IPS DF 6.9 (cell line): ENCODE data around the gene COX8C.

Experiments
- DNase-seq: peaks from one replicate; pipeline ENCODE4 v3.0.0-alpha.2; 2013; ENCODE audit warnings: low read depth, low spot score
- H3K27ac ChIP-seq: one replicate; pipeline ENCODE4 v1.5.1; 2013; ENCODE audit warnings: low read length, control low read depth
- H3K27me3 ChIP-seq: 2 replicates; pipeline ENCODE4 v1.6.1; 2013; ENCODE audit warnings: mild to moderate bottlenecking, low read length; ENCODE audit not compliant: control insufficient read depth, insufficient read depth
- H3K36me3 ChIP-seq: 2 replicates; pipeline ENCODE4 v1.6.1; 2013; ENCODE audit warnings: low read length; ENCODE audit not compliant: control insufficient read depth, insufficient read depth
- H3K4me1 ChIP-seq: 2 replicates; pipeline ENCODE4 v1.6.1; 2013; ENCODE audit warnings: low read length; ENCODE audit not compliant: control insufficient read depth, insufficient read depth
- H3K4me3 ChIP-seq: 2 replicates; pipeline ENCODE4 v1.5.1; 2013; ENCODE audit warnings: mild to moderate bottlenecking, low read length
- H3K9me3 ChIP-seq: 2 replicates; pipeline ENCODE4 v1.6.1; 2013; ENCODE audit warnings: low read length, inconsistent platforms; ENCODE audit not compliant: control insufficient read depth, insufficient read depth
- WGBS: extraction: QIAGEN DNeasy Blood & Tissue Kit; methylation state at CpG from one replicate; pipeline ENCODE4 v1.1.7; 2013; ENCODE audit warnings: mixed read lengths, missing lambda C conversion rate; ENCODE audit not compliant: insufficient read length, insufficient coverage; 5-methylcytosine and 5-hydroxymethylcytosine counted together

COX8C gene

DNA sequence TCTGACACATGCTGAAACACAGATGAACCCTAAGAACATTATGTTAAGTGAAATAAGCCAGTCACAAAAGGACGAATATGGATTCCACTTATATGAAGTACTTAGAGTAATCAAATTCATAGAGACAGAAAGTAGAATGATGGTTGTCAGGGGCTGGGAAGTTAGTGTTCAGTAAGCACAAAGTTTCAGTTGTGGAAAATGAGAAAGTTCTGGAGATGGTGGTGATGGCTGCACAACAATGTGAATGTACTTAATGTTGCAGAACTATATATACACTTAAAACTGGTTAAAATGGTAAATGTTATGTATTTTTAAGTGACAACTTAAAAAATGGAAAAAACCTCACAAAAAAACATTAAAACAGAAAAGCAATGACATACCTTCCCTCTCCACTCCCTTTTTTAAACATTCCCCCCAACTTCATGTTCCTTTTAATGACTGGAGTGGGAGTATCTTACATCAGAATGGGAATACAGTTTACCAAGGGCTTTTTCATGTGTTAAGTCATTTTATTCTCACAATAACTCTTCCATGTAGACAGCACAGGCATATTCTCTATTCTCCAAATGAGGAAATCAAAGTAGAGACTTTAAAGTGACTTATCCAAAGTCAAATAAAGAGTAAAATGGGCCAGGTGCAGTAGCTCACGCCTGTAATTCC is 38.2 kb upstream of the COX8C start:
- Histone ChIP-seq H3K4me3 (no peak overlapping the region), H3K9me3 (no peaks in the 10 kb centered on the region), H3K4me1 (no peaks in the 10 kb centered on the region), H3K27me3 (no peaks in the 10 kb centered on the region), H3K27ac (no peak overlapping the region), H3K36me3 (no peaks in the 10 kb centered on the region)
- DNase-seq, result no peak
- WGBS, result no CpG with 5 or more reads among the region's 2 CpGs

DNA sequence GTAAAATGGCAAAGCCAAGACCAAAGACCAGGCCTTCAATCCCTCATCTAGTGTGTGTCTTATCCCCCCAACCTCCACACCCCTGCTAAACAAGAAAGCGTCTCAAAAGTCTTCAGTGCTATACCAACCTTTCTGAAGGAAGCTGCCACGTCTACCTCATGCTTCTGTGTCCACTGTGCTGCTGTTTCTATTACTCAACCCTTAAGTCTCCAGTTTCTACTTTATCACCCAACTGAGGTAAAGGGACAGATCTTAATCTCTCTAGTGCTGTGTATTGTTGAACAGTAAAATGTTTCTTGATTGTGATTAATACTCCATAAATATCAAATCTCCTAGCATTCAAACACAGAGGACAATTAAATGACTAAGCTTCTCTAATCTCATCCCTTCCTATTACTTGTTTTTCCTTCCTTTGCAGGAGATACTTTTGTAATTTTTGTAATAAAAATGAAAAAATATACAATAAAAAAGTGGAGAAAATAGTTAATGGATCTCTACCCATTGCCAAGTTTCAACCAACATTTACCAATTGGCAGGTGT is 37.5 kb upstream of the COX8C start:
- Histone ChIP-seq H3K4me3 (no peak overlapping the region), H3K27ac (no peak overlapping the region), H3K27me3 (no peaks in the 10 kb centered on the region), H3K36me3 (no peaks in the 10 kb centered on the region), H3K9me3 (no peaks in the 10 kb centered on the region), H3K4me1 (no peaks in the 10 kb centered on the region)
- no peak for DNase-seq
- no CpG with 5 or more reads among the region's 2 CpGs for WGBS

DNA sequence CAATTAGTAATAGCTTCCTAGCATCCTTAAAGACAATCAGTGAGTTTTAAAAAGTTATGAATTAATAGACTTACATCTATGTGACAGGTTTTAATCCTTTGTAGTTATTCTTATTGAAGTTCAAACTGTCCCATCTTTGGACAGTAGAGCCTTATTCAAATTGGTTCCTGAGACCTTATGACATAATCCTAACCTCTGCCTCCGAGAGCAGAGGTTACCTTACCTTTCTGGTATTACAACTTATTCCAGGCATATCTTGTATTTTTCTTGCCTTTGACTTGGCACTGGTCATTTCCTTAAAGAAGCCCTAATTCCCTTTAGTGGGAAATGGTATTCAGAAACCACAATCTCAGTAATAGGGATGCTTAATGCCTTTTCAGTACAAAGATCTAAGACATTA is 35.9 kb upstream of the COX8C start:
- H3K27ac ChIP-seq, result no peak overlapping the region
- H3K9me3 ChIP-seq, result no peaks in the 10 kb centered on the region
- H3K27me3 ChIP-seq, result no peaks in the 10 kb centered on the region
- no peak overlapping the region for H3K4me3 ChIP-seq
- H3K36me3 ChIP-seq, result no peaks in the 10 kb centered on the region
- no peak for DNase-seq
- no CpG with 5 or more reads among the region's 1 CpG for WGBS
- H3K4me1 ChIP-seq, result no peaks in the 10 kb centered on the region

DNA sequence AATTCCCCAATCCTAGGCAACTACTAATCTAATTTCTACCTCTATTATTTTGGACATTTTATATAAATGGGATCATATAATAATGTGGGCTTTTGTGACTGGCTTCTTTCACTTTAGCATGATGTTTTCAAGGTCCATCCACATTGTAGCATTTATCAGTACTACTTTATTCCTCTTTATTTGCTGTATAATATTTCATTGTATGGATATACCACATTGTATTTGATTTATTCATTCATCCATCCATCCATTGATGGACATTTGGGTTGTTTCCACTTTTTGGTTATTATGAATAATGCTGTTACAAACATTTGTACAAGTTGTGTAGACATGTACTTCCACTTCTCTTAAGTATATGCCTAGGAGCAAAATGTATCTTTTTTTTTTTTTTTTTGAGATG is 31.4 kb upstream of the COX8C start:
- DNase-seq, result no peak

DNA sequence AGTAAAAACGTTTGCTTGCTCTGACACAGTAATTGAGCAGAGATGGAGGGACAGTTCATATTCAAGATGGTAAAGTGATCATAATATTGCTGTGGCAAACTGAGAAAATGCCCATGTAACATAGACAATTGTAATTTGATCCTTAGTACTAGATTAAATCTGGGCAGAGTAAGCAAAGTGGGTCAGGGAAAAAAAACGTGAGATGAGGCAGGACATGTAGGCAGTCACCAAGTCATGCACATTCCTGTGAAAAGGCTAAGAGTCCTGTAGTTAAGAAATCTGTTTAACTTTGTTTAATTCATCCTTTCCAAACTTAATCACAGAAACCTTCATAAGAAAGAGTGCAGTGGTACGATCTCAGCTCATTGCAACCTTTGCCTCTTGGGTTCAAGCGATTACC is 30.3 kb upstream of the COX8C start:
- WGBS, result no CpG with 5 or more reads among the region's 4 CpGs
- no peaks in the 10 kb centered on the region for H3K9me3 ChIP-seq
- DNase-seq, result no peak

More for the DNA sequence above, 31.4 kb upstream of the COX8C start:
- Histone ChIP-seq H3K27ac (no peak overlapping the region), H3K4me1 (no peaks in the 10 kb centered on the region; the same call in 1 of the 2 replicates), H3K9me3 (no peaks in the 10 kb centered on the region), H3K27me3 (no peaks in the 10 kb centered on the region), H3K36me3 (no peaks in the 10 kb centered on the region), H3K4me3 (no peak overlapping the region)

DNA sequence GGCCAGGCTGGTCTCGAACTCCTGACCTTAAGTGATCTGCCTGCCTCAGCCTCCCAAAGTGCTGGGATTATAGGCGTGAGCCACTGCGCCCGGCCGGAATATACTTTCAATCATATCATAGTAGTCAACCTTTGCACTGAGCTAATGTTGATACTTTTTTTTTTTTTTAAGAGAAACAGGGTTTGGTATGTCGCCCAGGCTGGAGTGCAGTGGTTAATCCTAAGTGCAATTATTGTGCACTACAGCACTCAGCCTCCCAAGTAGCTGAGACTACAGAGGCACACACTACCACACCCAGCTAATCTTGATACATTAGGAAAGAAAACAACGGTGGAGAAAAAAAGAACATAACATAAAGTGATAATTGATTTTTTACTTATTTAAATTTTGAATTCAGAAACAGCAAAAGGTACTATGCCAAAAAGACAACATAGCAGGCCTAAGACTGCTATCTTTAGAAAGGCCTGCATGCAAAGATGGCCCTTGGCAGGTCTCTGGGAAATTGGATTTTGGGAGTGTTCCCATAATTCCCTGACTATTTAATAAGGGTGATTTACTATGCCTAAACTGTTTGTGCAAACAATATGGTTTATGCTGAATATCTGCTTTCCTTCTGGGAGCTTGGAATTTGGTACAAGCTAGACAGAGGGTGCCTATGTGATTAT is 29.6 kb upstream of the COX8C start:
- no peak overlapping the region for H3K4me3 ChIP-seq
- no CpG with 5 or more reads among the region's 7 CpGs for WGBS
- no peak overlapping the region for H3K27ac ChIP-seq
- H3K4me1 ChIP-seq, result no peaks in the 10 kb centered on the region; the same call in 1 of the 2 replicates
- no peaks in the 10 kb centered on the region for H3K9me3 ChIP-seq
- no peak for DNase-seq
- no peaks in the 10 kb centered on the region for H3K36me3 ChIP-seq
- H3K27me3 ChIP-seq, result no peaks in the 10 kb centered on the region

More for the DNA sequence above, 30.3 kb upstream of the COX8C start:
- Histone ChIP-seq H3K4me3 (no peak overlapping the region), H3K27me3 (no peaks in the 10 kb centered on the region), H3K27ac (no peak overlapping the region), H3K4me1 (no peaks in the 10 kb centered on the region; the same call in 1 of the 2 replicates), H3K36me3 (no peaks in the 10 kb centered on the region)

DNA sequence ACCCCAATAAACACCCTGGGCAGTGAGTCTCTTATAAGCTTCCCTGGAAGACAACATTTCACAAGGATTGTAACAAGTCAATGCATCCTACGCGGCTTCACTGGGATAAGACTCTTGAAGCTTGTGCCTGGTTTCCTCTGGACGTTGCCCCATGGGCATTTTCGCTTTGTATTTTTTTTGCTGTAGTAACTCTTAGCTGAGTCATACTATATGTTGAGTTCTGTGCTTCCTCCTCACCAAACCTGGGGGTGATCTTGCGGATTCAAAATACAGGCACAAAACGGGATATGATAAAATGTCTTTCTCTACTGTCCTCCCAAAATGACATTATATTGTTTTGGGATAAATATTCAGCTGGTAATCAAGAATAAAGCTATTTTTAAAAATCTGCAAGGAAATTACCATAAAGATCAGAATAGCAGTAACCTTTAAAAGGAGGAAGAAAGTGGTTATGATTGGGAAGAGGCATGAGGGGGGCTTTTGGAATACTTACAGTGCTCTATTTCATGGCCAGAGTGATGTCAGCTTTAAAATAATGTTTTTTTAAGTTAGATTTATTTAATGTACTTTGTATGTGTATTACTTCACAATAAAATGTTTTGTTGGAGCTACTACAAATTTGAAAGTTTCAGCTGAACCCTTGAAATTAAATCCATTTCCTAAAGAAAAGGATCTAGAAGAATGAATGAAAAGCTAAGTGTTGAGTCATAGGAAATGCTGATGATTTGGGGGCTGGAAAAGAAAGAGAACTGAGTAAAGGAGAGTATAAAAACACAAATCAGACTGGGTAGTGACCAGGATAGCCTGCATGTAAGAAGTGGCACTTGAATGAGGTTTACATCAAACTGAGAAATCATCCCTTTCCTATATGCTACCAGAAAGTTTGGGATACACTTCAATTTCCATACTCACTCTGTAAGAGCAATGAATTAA is 28.8 kb upstream of the COX8C start:
- no peak overlapping the region for H3K27ac ChIP-seq
- no peaks in the 10 kb centered on the region for H3K36me3 ChIP-seq
- no peaks in the 10 kb centered on the region for H3K9me3 ChIP-seq
- H3K27me3 ChIP-seq, result no peaks in the 10 kb centered on the region
- no peak overlapping the region for H3K4me3 ChIP-seq
- peaks cover 1% of the 10 kb centered on the region; the same call in 1 of the 2 replicates for H3K4me1 ChIP-seq
- no CpG with 5 or more reads among the region's 6 CpGs for WGBS
- no peak for DNase-seq

DNA sequence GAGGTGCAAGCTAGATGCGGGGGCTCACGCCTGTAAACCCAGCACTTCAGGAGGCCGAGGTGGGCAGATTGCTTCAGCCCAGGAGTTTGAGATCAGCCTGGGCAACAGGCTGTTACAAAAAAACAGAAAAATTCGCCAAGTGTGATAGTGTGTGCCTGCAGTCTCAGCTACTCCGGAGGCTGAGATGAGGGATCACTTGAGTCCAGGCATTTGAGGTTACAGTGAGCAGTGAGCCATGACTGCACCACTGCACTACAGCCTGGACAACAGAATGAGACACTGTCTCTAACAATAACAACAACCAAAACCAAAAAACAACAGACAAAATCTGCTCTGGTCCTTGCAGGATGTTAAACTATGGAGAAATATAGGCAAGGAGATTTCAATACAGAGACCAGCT is 28.1 kb upstream of the COX8C start:
- Histone ChIP-seq H3K4me3 (no peak overlapping the region), H3K9me3 (no peaks in the 10 kb centered on the region), H3K27me3 (no peaks in the 10 kb centered on the region), H3K27ac (no peak overlapping the region), H3K4me1 (peaks cover 1% of the 10 kb centered on the region; the same call in 1 of the 2 replicates), H3K36me3 (no peaks in the 10 kb centered on the region)
- no peak for DNase-seq
- no CpG with 5 or more reads among the region's 5 CpGs for WGBS

DNA sequence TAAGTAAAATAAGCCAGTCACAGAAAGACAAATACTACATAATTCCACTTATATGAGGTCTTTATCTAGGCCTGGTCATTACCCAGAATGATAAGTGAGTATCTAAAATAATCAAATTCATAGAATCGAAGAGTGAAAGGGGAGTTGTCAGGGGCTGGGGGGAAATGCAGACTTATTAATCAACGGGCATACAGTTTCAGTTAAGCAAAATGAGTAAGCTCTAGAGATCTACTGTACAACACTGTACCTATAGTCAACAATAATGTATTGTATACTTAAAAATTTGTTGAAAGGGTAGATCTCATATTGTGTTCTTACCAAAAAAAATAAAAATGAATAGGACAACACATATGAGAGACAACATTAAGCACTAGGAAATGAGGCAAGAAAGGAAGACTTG is 27.5 kb upstream of the COX8C start:
- no CpG with 5 or more reads among the region's 2 CpGs for WGBS
- no peak overlapping the region for H3K27ac ChIP-seq
- DNase-seq, result no peak
- H3K9me3 ChIP-seq, result no peaks in the 10 kb centered on the region
- H3K36me3 ChIP-seq, result no peaks in the 10 kb centered on the region
- no peak overlapping the region for H3K4me3 ChIP-seq
- peaks cover 1% of the 10 kb centered on the region; the same call in 1 of the 2 replicates for H3K4me1 ChIP-seq
- H3K27me3 ChIP-seq, result no peaks in the 10 kb centered on the region

DNA sequence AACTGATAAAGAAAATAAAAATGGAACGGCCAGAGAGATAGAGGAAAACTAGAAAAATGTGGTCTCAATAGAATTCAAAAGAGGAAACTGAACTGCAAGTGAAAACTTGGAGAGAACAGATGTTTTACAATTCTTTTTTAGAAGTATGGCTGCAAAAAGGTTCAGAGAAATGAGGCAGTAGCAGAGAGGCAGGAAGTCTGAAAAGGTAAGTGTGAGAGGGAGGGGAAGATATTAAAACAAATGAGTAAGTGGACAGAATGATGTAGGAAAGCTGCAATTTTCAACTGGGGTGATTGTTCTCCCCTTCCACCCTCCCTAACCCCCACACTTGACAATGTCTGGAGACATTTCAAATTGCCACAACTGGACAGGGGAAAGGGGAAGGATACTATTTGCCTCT is 27.0 kb upstream of the COX8C start:
- Histone ChIP-seq H3K4me1 (peaks cover 1% of the 10 kb centered on the region; the same call in 1 of the 2 replicates), H3K4me3 (no peak overlapping the region), H3K27ac (no peak overlapping the region), H3K36me3 (no peaks in the 10 kb centered on the region), H3K9me3 (no peaks in the 10 kb centered on the region), H3K27me3 (no peaks in the 10 kb centered on the region)
- DNase-seq, result no peak
- no CpG with 5 or more reads among the region's 1 CpG for WGBS
